HUDEP-2 (cell line): Measurements from ENCODE around the gene PCDHGA7.
"Not testable (repeated sequence)": the region's sequence is repeated elsewhere in the genome, so short reads cannot be mapped to it uniquely, and the experiment has no call there.

Source experiments
- DNase-seq, 76 experiments: peaks; one replicate each; lab custom pipeline; 2025; ENCODE audit not compliant: unreplicated experiment in 76 of 76; lab: John Stamatoyannopoulos, UW

PCDHGA7 gene

GRCh38 chr5:141397756-141398551 is 15.4 kb downstream of the PCDHGA7 start, which contains the start of gene PCDHGB5:
Gene PCDHGB5 (plus strand): TSS chr5:141397947. CDS start chr5:141398128, 181 bp downstream.
- peak in 9 of 76 experiments; percentile 2 to 25 (median 11) for DNase-seq

GRCh38 chr5:141398608-141399007 is 16.1 kb downstream of the PCDHGA7 start:
- DNase-seq = no peak

GRCh38 chr5:141399555-141400258 is 17.2 kb downstream of the PCDHGA7 start:
- no peak for DNase-seq

- no peak for DNase-seq
Measured at GRCh38 chr5:141402553-141403243, 20.2 kb downstream of the PCDHGA7 start, which contains the start of gene PCDHGA9. Gene PCDHGA9 (plus strand): TSS chr5:141402778. CDS start chr5:141402953, 175 bp downstream.

GRCh38 chr5:141403387-141403786 is 20.8 kb downstream of the PCDHGA7 start:
- DNase-seq = no peak

- DNase-seq = peak in 10 of 76 experiments; percentile 3 to 22 (median 14)
Measured at GRCh38 chr5:141407790-141408505, 25.4 kb downstream of the PCDHGA7 start, which contains the start of gene PCDHGB6. Gene PCDHGB6 (plus strand): TSS chr5:141408021. CDS start chr5:141408203, 182 bp downstream.

- no peak for DNase-seq
Measured at GRCh38 chr5:141409598-141410306, 27.2 kb downstream of the PCDHGA7 start.

- DNase-seq = no peak
Measured at GRCh38 chr5:141411575-141411974, 29.0 kb downstream of the PCDHGA7 start.

GRCh38 chr5:141412854-141413539 is 30.5 kb downstream of the PCDHGA7 start, which contains the start of gene PCDHGA10:
Gene PCDHGA10 (plus strand): TSS chr5:141412987. CDS start chr5:141413176, 189 bp downstream.
- DNase-seq = peak in 54 of 76 experiments; percentile 1 to 67 (median 30)

GRCh38 chr5:141413540-141414069 is 31.1 kb downstream of the PCDHGA7 start:
- DNase-seq = peak in 1 of 76 experiments; percentile 6

GRCh38 chr5:141414548-141415274 is 32.2 kb downstream of the PCDHGA7 start:
- not testable (repeated sequence) for DNase-seq

GRCh38 chr5:141415275-141415618 is 32.7 kb downstream of the PCDHGA7 start:
- DNase-seq = not testable (repeated sequence)

- peak in 37 of 76 experiments; percentile 1 to 63 (median 22) for DNase-seq
Measured at GRCh38 chr5:141417494-141418172, 35.1 kb downstream of the PCDHGA7 start, which contains the start of gene PCDHGB7. Gene PCDHGB7 (plus strand): TSS chr5:141417677. CDS start chr5:141417860, 183 bp downstream.

- no peak for DNase-seq
Measured at GRCh38 chr5:141419074-141419880, 36.7 kb downstream of the PCDHGA7 start.

GRCh38 chr5:141420855-141421488 is 38.4 kb downstream of the PCDHGA7 start, which contains the start of gene PCDHGA11:
Gene PCDHGA11 (plus strand): TSS chr5:141421051. CDS start chr5:141421228, 177 bp downstream.
- DNase-seq = peak in 16 of 76 experiments; percentile 3 to 23 (median 14)

- no peak for DNase-seq
Measured at GRCh38 chr5:141421489-141421855, 38.9 kb downstream of the PCDHGA7 start.
